Endothelial cell of umbilical vein (primary cell): ENCODE data around the gene SLC16A4.

ENCODE experiments used
- CTCF ChIP-seq, 2 donors: IDR thresholded peaks; 1 replicate in 1 of 2; 2 replicates in 1 of 2; pipeline ENCODE4 v1.5.1; 2011; ENCODE audit warnings: low read length in 2 of 2, mild to moderate bottlenecking in 2 of 2, moderate library complexity in 2 of 2, control low read depth in 1 of 2, inconsistent platforms in 1 of 2, low read depth in 1 of 2; ENCODE audit not compliant: insufficient read depth in 1 of 2; ENCODE audit errors: extremely low read depth in 1 of 2
- EZH2 ChIP-seq: IDR thresholded peaks from 2 replicates; pipeline ENCODE4 v1.6.1; 2012; ENCODE audit warnings: borderline replicate concordance, low read depth, mild to moderate bottlenecking, moderate library complexity, low read length, inconsistent platforms; ENCODE audit not compliant: severe bottlenecking
- JUN ChIP-seq: IDR thresholded peaks from 2 replicates; pipeline ENCODE4 v1.6.1; 2011; ENCODE audit warnings: borderline replicate concordance, low read depth; ENCODE audit not compliant: insufficient read length, insufficient read depth
- MAX ChIP-seq: IDR thresholded peaks from 2 replicates; pipeline ENCODE4 v1.6.1; 2011; ENCODE audit not compliant: insufficient read depth, insufficient read length
- POLR2A ChIP-seq: IDR thresholded peaks from 2 replicates; pipeline ENCODE4 v1.6.1; 2012; ENCODE audit warnings: low read depth, mild to moderate bottlenecking, control low read depth, low read length

- TF ChIP-seq MAX: no peak
- no peak for TF ChIP-seq CTCF (IDR thresholded peaks at IDR 0.05; ENCODE audit: extremely low read depth in 1 of 2, insufficient read depth in 1 of 2, low read depth in 1 of 2, low read length in 2 of 2)
- TF ChIP-seq JUN: no peak
- no peak for TF ChIP-seq POLR2A
- no peak for TF ChIP-seq EZH2
These were observed at the start of gene SLC16A4 for GRCh38 chr1:110390692-110391245.
